ENCODE data around the gene ID1. TPM values are rescaled to one million over a fixed set of nuclear protein-coding genes. Genes with fewer than 3 reads are reported as not detected.

The ID1 gene
- total RNA-seq, 4 donors from 2014 or later = 1,083 to 1,350 (median 1,205) TPM

DNA sequence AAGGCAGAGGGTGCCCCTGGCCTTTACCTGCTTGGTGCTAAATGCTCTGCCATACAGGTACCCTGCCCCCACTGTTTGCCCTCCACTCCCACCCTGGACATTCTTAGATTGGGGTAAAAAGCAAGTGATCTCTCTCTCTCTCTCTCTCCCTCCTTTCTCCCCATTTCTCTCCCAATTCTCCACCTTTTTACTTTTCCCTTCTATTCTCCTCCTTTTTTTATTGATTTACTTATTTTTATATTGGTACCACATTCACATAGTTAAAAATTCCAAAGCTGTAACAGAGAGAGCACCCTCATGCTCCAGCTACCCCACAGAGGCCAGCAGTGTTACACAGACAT lies 37.7 kb upstream of the ID1 start:
- intact Hi-C loops (cut with DNase I) = no loop called here
- Histone ChIP-seq H3K9me3 (no peaks in the 10 kb centered on the region), H3K4me1 (peaks cover 38 to 85% of the 10 kb centered on the region in 2 donors), H3K27me3 (no peaks in the 10 kb centered on the region), H3K36me3 (peaks cover 2 to 3% of the 10 kb centered on the region in 2 donors), H3K4me3 (replicated peaks in 1 of 3) (no peak overlapping the region), H3K27ac (peak overlapping the region; percentile 90 to 95 (median 92))
- no peak for DNase-seq
- TF ChIP-seq, protein P1, sequence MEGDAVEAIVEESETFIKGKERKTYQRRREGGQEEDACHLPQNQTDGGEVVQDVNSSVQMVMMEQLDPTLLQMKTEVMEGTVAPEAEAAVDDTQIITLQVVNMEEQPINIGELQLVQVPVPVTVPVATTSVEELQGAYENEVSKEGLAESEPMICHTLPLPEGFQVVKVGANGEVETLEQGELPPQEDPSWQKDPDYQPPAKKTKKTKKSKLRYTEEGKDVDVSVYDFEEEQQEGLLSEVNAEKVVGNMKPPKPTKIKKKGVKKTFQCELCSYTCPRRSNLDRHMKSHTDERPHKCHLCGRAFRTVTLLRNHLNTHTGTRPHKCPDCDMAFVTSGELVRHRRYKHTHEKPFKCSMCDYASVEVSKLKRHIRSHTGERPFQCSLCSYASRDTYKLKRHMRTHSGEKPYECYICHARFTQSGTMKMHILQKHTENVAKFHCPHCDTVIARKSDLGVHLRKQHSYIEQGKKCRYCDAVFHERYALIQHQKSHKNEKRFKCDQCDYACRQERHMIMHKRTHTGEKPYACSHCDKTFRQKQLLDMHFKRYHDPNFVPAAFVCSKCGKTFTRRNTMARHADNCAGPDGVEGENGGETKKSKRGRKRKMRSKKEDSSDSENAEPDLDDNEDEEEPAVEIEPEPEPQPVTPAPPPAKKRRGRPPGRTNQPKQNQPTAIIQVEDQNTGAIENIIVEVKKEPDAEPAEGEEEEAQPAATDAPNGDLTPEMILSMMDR (IDR thresholded peaks at IDR 0.05) = no peak
- no peak for TF ChIP-seq POLR2A (IDR thresholded peaks at IDR 0.05)

DNA sequence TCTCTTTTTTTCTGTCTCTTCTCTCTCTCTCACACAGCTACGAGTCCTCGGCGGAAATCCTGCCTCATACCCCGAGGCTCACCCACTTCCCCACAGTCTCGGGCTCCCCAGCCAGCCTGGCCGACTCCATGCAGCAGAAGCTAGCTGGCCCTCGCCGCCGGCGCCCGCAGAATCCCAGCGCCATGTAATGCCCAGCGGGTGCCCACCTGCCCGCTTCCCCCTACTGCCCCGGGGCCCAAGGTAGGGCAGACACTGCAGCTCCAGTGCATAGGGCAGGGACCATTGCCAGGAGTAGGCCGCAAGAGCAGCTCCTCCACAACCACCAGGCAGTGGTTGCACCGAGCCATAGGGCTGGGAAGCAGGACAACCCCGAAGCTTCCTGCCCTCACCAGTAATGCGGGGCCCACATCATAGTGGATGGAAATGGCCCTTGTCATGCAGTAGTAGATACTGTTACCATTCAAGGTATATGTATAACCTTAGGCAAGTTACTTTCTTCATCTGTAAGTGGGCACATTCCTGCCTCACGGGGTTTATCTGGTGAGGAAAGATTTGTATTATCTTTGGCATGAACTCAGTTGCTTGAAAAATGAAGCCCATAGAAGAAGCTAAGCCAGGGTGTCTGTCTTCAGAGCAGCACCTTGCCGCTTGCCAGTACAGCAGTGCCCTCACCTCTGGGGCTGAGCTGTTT lies 36.9 kb upstream of the ID1 start:
- peaks cover 0 to 3% of the 10 kb centered on the region in 2 donors for H3K36me3 ChIP-seq
- peaks cover 38 to 82% of the 10 kb centered on the region in 2 donors for H3K4me1 ChIP-seq
- peak overlapping the region; percentile 92 to 96 (median 95) for H3K27ac ChIP-seq
- 80 to 82% methylated on average over 20 to 21 of the region's 21 CpGs for WGBS, 2 donors
- H3K27me3 ChIP-seq = no peaks in the 10 kb centered on the region
- intact Hi-C loops (cut with DNase I) = no loop called here
- no peak for TF ChIP-seq POLR2A (IDR thresholded peaks at IDR 0.05)
- TF ChIP-seq, protein P1 (IDR thresholded peaks at IDR 0.05) = no peak
- no peak overlapping the region for H3K4me3 ChIP-seq (replicated peaks in 1 of 3)
- no peak for DNase-seq
- H3K9me3 ChIP-seq = no peaks in the 10 kb centered on the region

DNA sequence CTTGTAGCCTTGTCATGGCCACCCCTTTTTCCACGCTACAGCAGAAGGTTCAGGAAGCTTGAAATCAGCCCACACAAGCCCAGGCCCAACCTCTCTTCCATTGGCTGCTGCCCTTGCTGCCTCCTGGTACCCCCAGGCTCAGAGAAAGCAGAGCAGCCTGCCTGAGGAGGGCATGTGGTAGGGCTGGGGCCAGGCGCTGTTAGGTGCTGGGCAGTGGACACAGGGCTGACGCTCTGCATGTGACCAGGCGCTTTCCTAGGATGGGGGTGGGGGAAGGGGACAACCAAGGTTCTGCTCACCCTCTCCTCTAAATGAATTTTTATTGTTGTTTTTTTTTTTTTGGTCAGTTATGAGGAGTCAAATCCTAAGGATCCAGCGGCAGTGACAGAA lies 36.3 kb upstream of the ID1 start:
- DNase-seq = peak in 1 of 2 donors; percentile 42
- intact Hi-C loops (cut with DNase I) = no loop called here
- H3K4me3 ChIP-seq (replicated peaks in 1 of 3) = no peak overlapping the region
- no peaks in the 10 kb centered on the region for H3K9me3 ChIP-seq
- peaks cover 41 to 83% of the 10 kb centered on the region in 2 donors for H3K4me1 ChIP-seq
- no peaks in the 10 kb centered on the region for H3K27me3 ChIP-seq
- H3K36me3 ChIP-seq = peaks cover 0 to 3% of the 10 kb centered on the region in 2 donors
- WGBS, 2 donors = 96 to 97% methylated on average over 5 of the region's 5 CpGs
- peak overlapping the region; percentile 92 to 96 (median 95) for H3K27ac ChIP-seq
- TF ChIP-seq POLR2A (IDR thresholded peaks at IDR 0.05) = no peak
- TF ChIP-seq, protein P1 (IDR thresholded peaks at IDR 0.05) = no peak

DNA sequence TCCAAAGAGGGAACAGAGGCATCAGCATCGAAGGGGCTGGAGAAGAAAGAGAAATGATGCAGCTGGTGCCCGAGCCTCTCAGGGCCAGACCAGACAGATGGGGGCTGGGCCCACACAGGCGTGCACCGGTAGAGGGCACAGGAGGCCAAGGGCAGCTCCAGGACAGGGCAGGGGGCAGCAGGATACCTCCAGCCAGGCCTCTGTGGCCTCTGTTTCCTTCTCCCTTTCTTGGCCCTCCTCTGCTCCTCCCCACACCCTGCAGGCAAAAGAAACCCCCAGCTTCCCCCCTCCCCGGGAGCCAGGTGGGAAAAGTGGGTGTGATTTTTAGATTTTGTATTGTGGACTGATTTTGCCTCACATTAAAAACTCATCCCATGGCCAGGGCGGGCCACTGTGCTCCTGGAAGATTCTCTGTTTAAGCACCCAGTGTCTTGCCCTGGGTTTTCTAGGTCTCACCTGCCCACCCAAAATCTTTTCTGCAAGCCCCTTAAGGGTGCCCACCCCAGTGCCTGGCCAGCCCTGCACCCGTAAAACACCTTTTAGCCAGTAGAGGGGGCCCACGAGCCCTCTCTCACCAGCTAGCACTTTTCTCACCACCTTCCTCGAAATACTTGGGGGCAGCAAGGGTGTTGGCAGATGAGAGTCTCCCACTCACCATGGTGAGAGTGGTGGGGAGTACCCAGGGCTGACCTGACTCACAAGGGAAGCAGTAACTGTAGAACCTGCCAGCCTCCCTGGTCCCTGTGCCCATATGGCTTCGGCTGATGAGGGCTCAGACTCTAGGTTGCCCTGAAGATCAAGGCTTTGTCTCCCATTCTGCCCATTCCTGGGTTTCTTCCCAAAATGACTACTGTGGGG lies 35.7 kb upstream of the ID1 start:
- intact Hi-C loops (cut with DNase I) = no loop called here
- TF ChIP-seq, protein P1 (IDR thresholded peaks at IDR 0.05) = peak; percentile 70 to 86 (median 82)
- no peak for TF ChIP-seq POLR2A (IDR thresholded peaks at IDR 0.05)
- DNase-seq = peak; percentile 65 to 68
- Histone ChIP-seq H3K9me3 (no peaks in the 10 kb centered on the region), H3K27ac (peak overlapping the region; percentile 92 to 96 (median 95)), H3K27me3 (no peaks in the 10 kb centered on the region), H3K4me3 (replicated peaks in 1 of 3) (no peak overlapping the region), H3K4me1 (peaks cover 46 to 83% of the 10 kb centered on the region in 2 donors), H3K36me3 (no peaks in the 10 kb centered on the region)
- 23 to 37% methylated on average over 9 to 10 of the region's 10 CpGs for WGBS, 2 donors

DNA sequence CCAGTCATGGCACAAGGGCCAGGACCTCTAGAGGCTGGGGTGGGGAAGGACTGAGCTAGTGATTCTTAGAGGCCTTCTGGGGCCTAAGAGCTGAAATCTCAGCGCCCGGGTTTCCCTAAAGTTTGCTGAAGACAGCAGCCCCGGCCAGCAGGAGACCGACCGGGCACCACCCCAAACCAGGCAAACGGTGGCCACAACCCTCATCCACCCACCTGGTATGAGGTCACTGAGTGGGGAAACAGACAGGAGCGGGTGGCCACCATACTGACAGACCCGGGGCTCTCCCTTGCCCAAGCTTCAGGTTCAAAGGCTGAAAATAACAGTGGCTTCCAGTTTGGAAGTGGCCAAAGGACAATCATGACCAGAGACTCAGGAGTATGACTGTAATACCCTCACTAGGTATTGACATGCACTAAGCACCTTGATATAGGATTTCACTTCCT lies 35.0 kb upstream of the ID1 start:
- peaks cover 46 to 83% of the 10 kb centered on the region in 2 donors for H3K4me1 ChIP-seq
- DNase-seq = no peak

More for the DNA sequence above, 35.0 kb upstream of the ID1 start:
- Histone ChIP-seq H3K9me3 (no peaks in the 10 kb centered on the region), H3K4me3 (replicated peaks in 1 of 3) (no peak overlapping the region), H3K27me3 (no peaks in the 10 kb centered on the region), H3K27ac (peak overlapping the region; percentile 92 to 96 (median 95)), H3K36me3 (no peaks in the 10 kb centered on the region)
- intact Hi-C loops (cut with DNase I) = no loop called here
- WGBS, 2 donors = 76 to 89% methylated on average over 7 to 8 of the region's 8 CpGs
- TF ChIP-seq, protein P1 (IDR thresholded peaks at IDR 0.05) = no peak
- no peak for TF ChIP-seq POLR2A (IDR thresholded peaks at IDR 0.05)

All from thyroid gland (tissue), 4 donors.